Epidermal melanocyte (primary cell): ENCODE results near the gene ASRGL1.

Experiments
- DNase-seq: peaks from one replicate; pipeline ENCODE4 v3.0.0; 2011; ENCODE audit warnings: low spot score; ENCODE audit not compliant: insufficient read length

ASRGL1 gene

DNA sequence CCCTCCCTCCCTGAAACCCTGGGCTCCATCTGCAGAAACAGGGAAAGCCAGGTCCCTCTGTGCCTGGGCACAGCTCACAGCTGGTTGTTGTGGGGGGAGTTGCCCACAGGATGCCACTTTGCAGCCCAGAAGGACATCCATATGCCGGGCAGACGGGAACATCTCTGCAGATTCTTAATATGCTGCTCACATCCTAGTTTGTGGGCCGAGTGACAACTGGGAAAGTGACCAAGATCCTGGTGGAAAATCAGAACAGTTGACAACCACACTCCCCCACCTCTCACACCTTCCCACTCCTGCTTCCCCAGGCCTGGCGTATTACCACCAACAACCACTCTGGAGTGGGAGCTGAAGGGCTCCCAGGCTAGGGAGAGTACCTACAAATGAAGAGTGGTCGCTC is 74.3 kb downstream of the ASRGL1 start:
- DNase-seq, result no peak

DNA sequence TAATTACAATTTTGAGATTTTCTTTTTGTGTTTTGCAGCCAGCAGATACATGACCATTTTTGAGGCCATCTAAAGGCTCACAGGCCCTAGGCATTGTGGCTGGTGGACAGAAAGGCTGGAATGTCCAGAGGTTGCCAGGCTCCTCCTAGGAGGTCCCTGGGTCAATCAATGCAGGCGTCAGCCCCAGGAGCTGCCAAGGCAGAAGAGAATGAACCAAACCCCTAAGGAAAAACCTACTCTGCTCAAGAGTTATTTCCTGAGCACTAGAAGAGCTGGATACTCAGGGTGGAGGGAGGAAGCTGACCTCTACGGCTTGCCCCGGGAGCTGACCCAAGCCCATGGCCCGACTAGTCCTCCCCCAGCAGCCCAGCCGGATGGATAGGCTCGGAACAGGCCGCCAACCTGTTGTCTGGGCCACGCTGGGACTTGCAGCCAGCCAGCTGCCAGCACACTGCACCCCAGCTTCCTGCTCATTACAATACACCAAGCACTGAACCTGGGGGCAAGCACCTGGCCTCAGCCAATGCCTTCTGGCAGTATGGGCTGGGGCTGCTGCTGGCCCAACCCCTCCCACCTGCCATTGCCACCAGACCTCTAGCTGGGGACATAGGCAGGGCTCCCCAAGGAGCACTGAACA is 75.9 kb downstream of the ASRGL1 start:
- no peak for DNase-seq

DNA sequence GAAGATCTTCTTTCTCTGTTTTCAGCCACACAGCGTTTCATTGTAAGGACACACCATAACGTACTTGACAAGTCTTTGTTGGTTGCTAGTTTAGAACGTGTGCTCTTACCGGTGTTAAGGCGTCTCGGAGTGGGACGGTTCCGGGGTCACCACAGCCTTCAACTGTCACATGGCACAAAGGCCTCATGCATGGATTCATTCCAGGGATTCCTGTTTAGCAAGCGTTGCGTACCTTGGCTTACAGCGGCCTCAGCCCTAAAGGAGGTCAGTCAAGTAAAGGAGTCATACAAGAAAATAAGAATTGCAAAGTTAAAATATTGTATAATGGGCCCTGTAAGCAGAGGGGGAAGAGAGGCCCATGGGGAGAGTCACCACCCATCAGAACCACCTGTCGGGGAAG is 79.3 kb downstream of the ASRGL1 start:
- no peak for DNase-seq

DNA sequence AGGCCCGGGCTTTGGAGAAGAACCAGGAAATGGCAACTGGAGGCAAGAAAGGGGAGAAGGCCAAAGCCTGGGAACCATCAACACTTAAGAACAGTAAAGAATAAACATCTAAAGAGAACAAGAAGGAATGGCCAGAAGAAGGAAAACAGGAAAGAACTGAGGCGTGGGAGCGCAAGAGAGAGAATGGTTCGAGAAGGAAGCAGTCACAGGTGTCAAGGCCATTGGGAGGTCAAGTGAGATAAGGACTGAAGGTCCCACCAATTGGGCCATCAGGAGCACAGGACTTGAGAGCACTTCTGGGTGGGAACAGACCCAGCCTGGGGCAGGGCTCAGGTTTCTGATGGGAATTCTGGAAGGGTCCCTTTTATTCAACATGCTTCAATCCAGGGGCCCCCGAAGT is 80.9 kb downstream of the ASRGL1 start:
- no peak for DNase-seq

DNA sequence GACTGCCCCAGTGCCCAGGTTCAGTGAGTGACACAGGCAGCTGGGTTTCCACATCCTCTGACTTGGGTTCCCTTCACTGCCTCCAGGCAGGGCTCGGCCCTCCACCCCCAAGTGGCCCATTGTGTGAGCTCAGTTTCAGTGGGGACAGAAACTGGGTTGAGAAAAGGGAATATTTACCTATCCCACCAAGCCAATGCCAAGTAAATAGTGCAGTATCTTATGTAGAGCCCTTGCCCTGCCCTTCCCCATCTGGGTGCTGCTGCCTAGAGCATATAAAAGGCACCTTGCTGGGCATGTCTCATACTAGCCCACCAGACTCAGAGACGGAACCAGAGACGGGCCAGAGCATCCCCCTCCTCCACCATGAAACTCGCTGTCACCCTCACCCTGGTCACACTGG is 81.5 kb downstream of the ASRGL1 start, which contains the start of gene SCGB1A1:
SCGB1A1 (plus strand) TSS at position 301 of the 400 bp plus-strand sequence; CDS start at position 364, 63 bp downstream.
- DNase-seq, result no peak

DNA sequence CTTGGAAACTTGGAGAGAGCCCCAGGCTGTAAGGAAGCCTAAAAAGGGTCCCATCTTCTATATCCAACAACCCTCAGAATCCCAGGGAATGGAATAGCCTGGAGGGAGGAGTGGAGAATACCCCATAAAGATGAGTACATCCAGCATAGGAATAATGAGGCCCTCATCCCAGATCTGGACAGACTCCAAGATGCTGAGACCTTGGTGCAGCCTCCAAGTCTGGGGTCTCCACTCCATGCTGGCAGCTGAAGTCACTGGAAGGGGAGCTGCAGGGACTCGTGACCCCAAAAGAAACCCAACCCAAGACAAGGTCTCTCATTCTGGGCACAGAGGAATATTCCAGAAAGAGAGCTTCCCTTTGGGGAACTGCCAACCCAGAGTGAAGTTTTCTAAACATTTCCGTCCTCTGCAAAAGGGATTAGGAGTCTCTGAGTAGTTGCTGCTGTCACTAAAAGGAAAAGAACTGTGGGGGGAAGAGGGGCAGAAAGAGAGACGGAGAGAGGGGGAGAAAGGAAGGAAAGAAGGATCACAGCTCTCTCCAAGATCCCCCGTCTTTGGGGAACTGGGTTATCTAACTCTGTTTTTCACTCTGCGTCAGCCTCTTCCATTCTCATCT is 82.2 kb downstream of the ASRGL1 start:
- DNase-seq, result no peak

DNA sequence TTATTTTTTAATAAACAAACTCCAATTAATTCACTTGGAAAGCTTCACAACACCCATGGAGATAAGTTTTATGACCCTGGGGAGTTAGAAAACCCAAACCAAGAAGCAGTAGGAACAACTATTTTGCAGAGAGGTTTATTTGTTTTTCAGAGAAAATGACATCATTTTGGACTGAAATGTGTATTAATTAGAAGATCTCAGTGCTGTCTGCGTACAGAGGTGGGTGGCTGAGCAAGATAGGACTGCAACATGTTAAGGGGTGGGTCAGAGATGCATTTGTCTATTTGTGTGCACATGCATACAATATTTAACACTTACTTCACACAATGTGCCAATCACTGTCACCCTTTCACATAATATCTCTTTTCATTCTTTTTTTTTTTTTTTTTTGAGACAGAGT is 82.7 kb downstream of the ASRGL1 start:
- DNase-seq, result no peak

DNA sequence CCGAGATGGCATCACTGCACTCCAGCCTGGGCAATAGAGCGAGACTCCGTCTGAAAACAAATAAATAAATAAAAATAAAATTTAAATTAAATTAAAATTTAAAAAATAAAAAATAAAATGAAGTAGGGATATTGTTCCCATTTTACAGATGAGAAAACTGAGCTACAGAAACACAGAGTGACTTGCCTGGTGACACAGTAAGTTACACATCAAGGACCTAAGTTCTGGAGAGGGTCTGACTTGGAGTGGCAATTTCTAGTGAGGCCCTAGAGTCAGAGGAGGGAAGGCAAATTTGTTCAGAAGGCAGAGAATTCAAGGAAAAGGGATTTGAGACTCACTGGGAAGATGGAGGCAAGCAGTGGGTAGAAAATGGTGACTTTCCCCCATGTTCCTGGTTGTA is 83.6 kb downstream of the ASRGL1 start:
- DNase-seq, result no peak

DNA sequence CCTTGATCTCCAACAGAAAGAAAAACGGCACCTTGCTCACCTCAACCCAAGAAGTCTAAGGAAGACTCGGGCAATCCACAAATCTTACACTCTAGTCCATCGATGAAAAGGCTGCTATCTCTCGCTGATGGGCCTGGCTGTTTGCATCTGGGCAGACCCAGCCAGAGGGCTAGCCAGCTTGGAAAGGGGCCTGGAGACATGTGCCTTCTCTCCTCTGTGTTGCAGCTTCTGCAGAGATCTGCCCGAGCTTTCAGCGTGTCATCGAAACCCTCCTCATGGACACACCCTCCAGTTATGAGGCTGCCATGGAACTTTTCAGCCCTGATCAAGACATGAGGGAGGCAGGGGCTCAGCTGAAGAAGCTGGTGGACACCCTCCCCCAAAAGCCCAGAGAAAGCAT is 84.7 kb downstream of the ASRGL1 start:
- DNase-seq, result no peak

DNA sequence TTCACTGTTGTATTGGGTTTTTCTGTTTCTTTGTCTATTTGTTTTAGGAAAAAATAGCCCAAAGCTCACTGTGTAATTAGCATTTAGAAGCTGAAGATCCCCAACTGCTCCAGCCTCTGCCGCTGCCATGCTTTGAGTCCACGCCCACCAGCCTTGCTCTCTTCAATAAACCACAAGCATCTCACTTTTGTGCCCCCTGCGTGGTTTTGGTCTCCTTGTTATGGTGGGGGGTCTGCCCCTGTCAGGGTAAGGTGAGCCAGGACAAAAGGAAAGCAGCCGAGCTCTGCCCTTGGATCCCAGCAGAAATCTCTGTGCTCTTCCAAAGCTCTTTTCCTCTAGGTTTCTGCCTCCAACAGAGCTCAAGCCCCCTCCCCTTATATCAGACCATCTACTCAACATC is 85.8 kb downstream of the ASRGL1 start:
- no peak for DNase-seq

DNA sequence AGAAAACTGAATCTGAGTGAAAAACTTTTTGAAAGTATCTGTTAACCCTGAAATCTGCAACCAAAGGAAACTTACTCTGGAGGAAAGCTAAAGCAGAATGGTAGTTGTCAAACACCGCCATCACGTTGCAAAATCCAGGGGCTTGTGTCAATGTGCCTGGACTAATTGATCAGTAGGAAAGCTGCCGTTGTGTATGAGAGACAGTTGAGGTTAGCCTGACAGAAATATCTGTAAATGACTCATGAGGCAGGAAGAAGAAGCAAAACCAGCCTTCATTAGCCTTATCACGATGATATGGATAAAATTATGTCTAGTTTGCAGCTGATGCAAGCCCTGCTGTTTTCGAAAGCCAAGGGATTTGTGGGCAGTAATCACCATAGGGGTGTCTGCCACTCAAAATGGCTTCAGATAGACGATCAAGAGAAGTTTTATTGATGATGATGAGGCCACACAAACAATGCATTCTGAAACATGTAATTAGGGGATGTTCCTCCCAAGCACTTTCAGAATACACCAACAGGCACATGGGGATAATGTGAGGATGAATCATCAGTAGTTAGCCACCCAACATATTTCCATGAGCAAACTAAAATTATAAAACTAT is 90.5 kb downstream of the ASRGL1 start:
- no peak for DNase-seq

DNA sequence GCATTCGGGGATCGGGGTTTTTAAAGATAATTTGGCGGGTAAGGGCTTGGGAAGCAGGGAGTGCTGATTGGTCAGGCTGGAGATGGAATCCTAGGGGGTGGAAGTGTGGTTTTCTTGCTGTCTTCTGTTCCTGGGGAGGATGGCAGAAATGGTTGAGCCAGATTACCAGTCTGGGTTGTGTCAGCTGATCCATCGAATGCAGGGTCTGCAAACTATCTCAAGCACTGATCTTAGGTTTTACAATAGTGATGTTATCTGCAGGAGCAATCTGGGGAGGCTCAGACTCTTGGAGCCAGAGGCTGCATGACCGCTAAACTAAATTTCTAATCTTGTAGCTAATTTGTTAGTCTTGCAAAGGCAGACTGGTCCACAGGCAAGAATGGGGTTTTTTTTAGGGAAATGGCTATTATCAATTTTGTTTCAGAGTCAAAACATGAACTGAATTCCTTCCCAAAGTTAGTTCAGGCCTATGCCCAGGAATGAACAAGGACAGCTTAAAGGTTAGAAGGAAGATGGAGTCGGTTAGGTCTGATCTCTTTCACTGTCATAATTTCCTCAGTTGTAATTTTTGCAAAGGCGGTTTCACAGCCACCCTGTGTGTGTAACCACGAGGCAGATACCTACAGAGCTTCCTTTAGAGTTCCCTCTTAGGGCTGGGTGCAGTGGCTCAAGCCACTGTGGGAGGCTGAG is 91.8 kb downstream of the ASRGL1 start:
- DNase-seq, result no peak

DNA sequence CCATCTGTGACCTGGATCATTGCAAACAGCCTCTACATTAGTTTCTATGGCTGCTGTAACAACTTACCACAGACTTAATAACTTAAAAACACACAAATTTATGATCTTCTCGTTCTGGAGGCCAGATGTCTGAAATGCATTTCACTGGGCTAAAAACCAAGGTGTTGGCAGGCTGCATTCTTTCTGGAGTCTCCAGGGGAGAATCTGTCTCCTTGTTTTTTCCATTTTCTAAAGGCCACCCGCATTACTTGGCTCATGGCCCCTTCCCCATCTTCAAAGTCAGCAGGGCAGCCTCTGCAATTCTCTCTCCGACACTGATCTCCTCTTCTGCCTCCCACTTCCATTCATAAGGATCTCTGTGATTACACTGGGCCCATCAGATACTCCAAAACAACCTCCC is 93.2 kb downstream of the ASRGL1 start:
- DNase-seq, result no peak

DNA sequence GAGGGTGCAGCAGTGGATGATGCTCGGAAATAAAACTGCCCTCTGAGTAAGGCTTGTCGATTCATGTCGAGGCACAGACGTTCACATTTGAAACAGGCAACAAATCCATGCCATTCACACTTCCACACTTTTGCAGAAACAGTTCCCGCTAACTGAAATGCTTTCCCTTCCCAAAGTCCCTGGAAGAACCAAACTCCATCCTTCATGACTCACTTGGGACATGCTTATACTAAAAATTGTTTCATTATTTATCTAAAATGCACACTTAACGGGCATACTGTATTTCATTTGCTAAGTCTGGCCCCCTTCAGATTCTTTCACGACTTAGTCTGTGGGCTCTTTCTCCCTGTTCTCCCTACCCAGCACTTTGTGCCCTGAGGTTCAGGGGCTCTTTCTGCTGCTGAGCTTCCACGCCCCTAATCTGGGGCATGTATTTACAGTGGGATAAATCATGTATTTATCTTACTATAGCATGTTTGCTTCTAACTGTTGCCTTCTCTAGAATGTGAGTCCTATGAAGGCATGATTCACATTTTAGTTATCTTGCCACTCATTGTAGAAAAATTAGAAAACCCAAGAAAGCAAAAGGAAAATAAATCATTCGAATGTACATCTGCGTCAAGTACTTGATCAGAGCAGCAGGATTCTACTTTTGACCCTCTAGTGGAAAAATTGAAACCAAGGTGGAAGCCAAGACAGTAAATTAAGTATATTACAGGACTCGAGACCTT is 94.1 kb downstream of the ASRGL1 start:
- DNase-seq, result no peak

DNA sequence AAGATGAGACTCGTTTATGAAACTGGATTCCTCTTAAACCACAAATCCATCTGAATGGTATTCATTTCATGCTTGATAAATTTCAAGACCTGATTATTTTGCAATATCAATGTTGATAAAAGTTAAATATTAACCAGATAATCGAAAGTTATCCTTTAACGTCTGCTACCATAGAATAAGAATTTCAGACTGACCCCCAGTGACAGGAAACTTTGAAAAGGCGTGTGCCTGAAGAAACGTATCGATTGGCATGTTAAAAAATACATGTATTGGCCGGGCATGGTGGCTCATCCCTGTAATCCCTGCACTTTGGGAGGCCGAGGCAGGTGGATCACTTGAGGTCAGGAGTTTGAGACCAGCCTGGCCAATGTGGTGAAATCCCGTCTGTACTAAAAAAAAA is 95.4 kb downstream of the ASRGL1 start:
- no peak for DNase-seq

DNA sequence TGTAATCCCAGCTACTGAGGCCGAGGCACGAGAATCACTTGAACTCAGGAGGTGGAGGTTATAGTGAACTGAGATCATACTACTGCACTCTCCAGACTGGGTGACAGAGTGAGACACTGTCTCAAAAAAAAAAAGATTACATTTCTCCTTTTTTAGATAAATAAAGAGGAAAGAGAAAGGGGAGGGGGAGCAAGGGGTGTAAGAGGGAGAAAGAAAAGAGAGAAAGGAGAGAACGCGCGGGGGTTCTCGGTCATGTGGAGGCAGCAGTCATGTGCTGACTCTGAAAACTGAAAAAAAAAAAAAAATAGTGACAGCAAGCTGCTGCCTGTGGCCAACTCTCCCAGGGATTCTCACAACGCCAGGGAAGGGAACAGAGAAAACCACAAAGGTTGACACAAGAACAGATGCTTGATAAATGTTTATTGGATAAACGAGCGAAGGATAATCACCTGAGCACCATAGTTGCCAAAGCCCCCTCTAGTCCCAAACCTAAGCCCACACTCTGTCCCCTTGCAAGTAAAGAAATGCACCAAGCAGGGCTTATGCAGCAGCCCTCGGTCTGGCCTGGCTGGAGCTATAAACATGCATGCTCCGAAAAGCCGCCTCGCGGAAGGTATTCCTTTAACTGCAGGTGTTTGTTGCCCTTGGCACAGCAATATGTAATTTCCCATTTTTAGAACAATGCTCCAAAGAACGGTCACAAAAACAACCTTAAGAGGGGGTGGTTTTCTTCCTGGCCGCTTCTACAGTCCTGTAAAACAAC is 96.1 kb downstream of the ASRGL1 start:
- DNase-seq, result no peak

DNA sequence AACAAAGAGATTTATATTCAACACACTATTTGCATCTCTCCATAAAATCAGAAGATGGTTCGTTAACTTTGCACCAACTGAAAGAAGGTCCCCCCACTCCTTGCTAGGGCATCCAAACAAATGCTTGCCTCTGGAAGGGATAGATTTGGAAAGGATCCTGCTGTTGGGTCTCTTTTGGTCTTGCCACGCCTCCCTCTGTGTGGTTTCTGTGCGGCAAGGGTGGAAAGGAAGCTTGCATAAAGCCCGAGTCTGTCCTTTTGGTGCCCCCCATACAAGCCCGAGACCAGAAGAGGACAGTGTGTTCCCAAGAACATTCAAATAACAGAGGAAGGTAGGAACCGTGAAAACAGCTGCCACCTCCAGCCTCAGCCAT is 96.6 kb downstream of the ASRGL1 start:
- no peak for DNase-seq

DNA sequence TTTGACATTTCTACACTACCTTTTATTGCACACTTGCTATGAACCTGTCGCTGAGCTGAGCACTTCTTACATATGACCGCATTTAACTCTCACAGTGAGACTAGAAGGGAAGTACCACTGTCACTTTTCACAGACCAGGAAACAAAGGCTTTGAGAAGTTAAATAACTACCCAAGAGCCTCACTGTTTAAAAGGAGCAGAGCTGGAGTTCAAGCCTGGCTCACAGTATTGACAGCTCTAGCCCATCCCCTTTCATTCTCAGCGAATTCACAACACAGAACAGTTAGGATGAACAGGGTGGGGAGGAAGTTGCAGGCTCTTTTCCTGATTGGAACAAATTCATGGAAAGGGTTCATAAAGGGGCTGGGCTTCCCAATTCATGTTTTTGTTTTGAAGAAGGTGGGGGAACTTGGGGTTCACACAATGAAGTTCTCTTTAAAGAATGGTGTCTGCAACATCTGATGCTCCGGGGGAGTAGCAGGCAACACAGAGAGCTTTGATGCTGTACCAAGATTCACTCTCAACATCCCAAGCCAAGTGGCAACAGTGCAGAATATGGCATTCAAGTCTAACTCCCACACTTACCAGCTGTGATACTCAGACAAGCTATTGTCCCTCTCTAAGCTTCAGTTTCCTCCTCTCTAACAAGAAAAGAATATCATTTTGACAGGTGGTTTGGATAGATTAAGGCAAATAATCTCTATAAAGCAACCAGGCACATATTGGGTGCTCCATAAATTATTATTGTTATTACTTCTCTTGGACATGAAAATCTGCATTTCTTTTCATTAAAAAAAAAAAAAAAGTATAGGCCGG is 98.8 kb downstream of the ASRGL1 start:
- no peak for DNase-seq

DNA sequence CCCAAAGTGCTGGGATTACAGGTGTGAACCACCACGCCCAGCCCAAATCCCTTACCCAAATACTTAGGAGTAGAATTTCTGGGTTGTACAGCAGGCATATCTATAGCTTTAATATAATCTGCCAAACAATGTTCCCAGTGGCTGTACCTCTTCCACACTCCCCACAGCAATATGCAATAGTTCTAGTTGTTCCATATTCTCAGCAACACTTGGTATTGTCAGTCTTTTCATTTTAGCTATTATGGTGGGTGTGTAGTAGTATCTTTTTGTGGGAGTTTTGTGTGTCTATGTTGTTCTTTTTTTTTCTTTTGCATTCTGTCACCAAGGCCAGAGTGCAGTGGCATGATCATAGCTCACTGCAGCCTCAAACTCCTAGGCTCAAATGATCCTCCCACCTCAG is 100.4 kb downstream of the ASRGL1 start:
- DNase-seq, result no peak

DNA sequence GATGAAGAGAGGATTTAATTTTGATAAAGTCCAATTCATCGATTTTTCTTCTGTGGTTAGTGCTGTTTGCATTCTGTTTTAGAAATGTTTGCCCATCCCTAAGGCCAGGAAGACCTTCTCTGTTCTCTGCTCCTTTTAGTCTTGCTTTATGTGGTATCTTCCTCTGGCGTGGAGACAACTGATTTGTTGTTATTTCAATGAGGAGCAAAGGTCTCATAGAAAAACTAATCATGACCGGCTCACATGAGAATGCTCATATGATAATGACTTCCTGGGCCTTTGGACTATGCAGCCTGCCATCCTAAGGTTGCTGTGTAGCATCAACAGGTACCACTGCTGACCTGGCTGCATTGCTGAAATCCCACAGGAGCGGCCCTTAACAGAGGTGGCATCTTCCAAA is 101.4 kb downstream of the ASRGL1 start:
- no peak for DNase-seq
